H1 (cell line): ENCODE results near the gene TMPRSS12. TPM values are rescaled to one million over a fixed set of nuclear protein-coding genes. Genes with fewer than 3 reads are reported as not detected.

Experiments
- CEBPB ChIP-seq: IDR thresholded peaks from 2 replicates; pipeline ENCODE4 v1.6.1; 2012; ENCODE audit warnings: low read depth, low read length
- CTBP2 ChIP-seq: IDR thresholded peaks from 2 replicates; pipeline ENCODE4 v1.7.0; 2011; ENCODE audit warnings: borderline replicate concordance, mild to moderate bottlenecking, moderate library complexity, mixed read lengths, low read length; ENCODE audit not compliant: insufficient read depth, insufficient read length
- HDAC6 ChIP-seq: IDR thresholded peaks from one replicate; pipeline ENCODE4 v1.7.1; 2012; ENCODE audit warnings: low read depth, mild to moderate bottlenecking, inconsistent platforms, low read length, moderate library complexity
- JUN ChIP-seq: IDR thresholded peaks from 2 replicates; pipeline ENCODE4 v1.6.1; 2011; ENCODE audit warnings: low read depth, mild to moderate bottlenecking, improper control_type of control experiment, low read length
- NANOG ChIP-seq: IDR thresholded peaks from 2 replicates; pipeline ENCODE4 v1.6.1; 2011; ENCODE audit warnings: low read length, low read depth, mild to moderate bottlenecking, inconsistent platforms; ENCODE audit not compliant: insufficient read depth, poor library complexity, severe bottlenecking
- SP1 ChIP-seq: IDR thresholded peaks from 2 replicates; pipeline ENCODE4 v1.6.1; 2011; ENCODE audit warnings: low read depth, low read length
- TAF7 ChIP-seq: optimal IDR thresholded peaks from 2 replicates; pipeline ENCODE3; 2011; ENCODE audit warnings: low read depth, mild to moderate bottlenecking, inconsistent platforms, low read length, moderate library complexity, borderline replicate concordance
- TEAD4 ChIP-seq: IDR thresholded peaks from 2 replicates; pipeline ENCODE4 v1.6.1; 2012; ENCODE audit warnings: low read depth, low read length, inconsistent platforms, mixed read lengths
- ZNF274 ChIP-seq: IDR thresholded peaks from 2 replicates; pipeline ENCODE4 v1.7.0; 2012; ENCODE audit warnings: low read length, borderline replicate concordance; ENCODE audit errors: extremely low read depth
- polyA plus RNA-seq, 7 experiments: library from polyadenylated mRNA; depleted of rRNA in 3 of 7; stranded (reverse) in 5 of 7; unstranded in 2 of 7; fragments of >200 nt in 5 of 7; fragments of 200-250 nt in 2 of 7; gene quantifications; 1 replicate in 5 of 7; 2 replicates in 1 of 7; 4 replicates in 1 of 7; pipeline versions ENCODE4 v1.2.1 to v1.2.3, GENCODE V29; 2011 to 2013; ENCODE audit warnings: missing spikeins in 2 of 7, mixed read lengths in 2 of 7
- total RNA-seq: library from RNA; stranded (reverse); fragmentation: NEBNext Ultra II Directional; extraction: Animal tissue kit (Norgen Biotek cat#: 25700); gene quantifications from 2 replicates; pipeline ENCODE4 v1.2.1, GENCODE V29; 2021
- TF ChIP-seq, protein P1 (sequence below): fragments of 300-600 bp; sonication (generic); IDR thresholded peaks from 2 replicates; pipeline ENCODE4 v1.7.1; 2012; ENCODE audit warnings: low read length, moderate library complexity, mild to moderate bottlenecking, inconsistent platforms; ENCODE audit not compliant: insufficient replicate concordance

TMPRSS12 gene
- total and polyA plus RNA-seq, 2 of the 8 experiments (the other 6 are each of a cell fraction or from before 2014, with no cell fraction given) = not detected

- TF ChIP-seq, protein P1, sequence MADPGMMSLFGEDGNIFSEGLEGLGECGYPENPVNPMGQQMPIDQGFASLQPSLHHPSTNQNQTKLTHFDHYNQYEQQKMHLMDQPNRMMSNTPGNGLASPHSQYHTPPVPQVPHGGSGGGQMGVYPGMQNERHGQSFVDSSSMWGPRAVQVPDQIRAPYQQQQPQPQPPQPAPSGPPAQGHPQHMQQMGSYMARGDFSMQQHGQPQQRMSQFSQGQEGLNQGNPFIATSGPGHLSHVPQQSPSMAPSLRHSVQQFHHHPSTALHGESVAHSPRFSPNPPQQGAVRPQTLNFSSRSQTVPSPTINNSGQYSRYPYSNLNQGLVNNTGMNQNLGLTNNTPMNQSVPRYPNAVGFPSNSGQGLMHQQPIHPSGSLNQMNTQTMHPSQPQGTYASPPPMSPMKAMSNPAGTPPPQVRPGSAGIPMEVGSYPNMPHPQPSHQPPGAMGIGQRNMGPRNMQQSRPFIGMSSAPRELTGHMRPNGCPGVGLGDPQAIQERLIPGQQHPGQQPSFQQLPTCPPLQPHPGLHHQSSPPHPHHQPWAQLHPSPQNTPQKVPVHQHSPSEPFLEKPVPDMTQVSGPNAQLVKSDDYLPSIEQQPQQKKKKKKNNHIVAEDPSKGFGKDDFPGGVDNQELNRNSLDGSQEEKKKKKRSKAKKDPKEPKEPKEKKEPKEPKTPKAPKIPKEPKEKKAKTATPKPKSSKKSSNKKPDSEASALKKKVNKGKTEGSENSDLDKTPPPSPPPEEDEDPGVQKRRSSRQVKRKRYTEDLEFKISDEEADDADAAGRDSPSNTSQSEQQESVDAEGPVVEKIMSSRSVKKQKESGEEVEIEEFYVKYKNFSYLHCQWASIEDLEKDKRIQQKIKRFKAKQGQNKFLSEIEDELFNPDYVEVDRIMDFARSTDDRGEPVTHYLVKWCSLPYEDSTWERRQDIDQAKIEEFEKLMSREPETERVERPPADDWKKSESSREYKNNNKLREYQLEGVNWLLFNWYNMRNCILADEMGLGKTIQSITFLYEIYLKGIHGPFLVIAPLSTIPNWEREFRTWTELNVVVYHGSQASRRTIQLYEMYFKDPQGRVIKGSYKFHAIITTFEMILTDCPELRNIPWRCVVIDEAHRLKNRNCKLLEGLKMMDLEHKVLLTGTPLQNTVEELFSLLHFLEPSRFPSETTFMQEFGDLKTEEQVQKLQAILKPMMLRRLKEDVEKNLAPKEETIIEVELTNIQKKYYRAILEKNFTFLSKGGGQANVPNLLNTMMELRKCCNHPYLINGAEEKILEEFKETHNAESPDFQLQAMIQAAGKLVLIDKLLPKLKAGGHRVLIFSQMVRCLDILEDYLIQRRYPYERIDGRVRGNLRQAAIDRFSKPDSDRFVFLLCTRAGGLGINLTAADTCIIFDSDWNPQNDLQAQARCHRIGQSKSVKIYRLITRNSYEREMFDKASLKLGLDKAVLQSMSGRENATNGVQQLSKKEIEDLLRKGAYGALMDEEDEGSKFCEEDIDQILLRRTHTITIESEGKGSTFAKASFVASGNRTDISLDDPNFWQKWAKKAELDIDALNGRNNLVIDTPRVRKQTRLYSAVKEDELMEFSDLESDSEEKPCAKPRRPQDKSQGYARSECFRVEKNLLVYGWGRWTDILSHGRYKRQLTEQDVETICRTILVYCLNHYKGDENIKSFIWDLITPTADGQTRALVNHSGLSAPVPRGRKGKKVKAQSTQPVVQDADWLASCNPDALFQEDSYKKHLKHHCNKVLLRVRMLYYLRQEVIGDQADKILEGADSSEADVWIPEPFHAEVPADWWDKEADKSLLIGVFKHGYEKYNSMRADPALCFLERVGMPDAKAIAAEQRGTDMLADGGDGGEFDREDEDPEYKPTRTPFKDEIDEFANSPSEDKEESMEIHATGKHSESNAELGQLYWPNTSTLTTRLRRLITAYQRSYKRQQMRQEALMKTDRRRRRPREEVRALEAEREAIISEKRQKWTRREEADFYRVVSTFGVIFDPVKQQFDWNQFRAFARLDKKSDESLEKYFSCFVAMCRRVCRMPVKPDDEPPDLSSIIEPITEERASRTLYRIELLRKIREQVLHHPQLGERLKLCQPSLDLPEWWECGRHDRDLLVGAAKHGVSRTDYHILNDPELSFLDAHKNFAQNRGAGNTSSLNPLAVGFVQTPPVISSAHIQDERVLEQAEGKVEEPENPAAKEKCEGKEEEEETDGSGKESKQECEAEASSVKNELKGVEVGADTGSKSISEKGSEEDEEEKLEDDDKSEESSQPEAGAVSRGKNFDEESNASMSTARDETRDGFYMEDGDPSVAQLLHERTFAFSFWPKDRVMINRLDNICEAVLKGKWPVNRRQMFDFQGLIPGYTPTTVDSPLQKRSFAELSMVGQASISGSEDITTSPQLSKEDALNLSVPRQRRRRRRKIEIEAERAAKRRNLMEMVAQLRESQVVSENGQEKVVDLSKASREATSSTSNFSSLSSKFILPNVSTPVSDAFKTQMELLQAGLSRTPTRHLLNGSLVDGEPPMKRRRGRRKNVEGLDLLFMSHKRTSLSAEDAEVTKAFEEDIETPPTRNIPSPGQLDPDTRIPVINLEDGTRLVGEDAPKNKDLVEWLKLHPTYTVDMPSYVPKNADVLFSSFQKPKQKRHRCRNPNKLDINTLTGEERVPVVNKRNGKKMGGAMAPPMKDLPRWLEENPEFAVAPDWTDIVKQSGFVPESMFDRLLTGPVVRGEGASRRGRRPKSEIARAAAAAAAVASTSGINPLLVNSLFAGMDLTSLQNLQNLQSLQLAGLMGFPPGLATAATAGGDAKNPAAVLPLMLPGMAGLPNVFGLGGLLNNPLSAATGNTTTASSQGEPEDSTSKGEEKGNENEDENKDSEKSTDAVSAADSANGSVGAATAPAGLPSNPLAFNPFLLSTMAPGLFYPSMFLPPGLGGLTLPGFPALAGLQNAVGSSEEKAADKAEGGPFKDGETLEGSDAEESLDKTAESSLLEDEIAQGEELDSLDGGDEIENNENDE = no peak
- no peak for TF ChIP-seq HDAC6
- TF ChIP-seq TEAD4 = no peak
- no peak for TF ChIP-seq JUN
- no peak for TF ChIP-seq SP1
- TF ChIP-seq CEBPB = no peak
- TF ChIP-seq NANOG = no peak
- no peak for TF ChIP-seq CTBP2
- no peak for TF ChIP-seq ZNF274
- TF ChIP-seq TAF7 = no peak
These were observed 17.0 kb downstream of the TMPRSS12 start (continued) for GRCh38 chr12:50859621-50860310.
